Measurements from ENCODE around the gene CDK5RAP1. TPM values are rescaled to one million over a fixed set of nuclear protein-coding genes. Genes with fewer than 3 reads are reported as not detected.

CDK5RAP1 gene
- total and polyA plus RNA-seq, 2 of the 4 experiments (the other 2 are of a cell fraction), result 23.9 to 28.1 TPM

- Histone ChIP-seq H3K9me3 (ENCODE audit: control insufficient read depth, insufficient read depth, low read length) (no peaks in the 10 kb centered on the region), H3K4ac (ENCODE audit: low read depth, low read length) (no peak overlapping the region), H2AFZ (replicated peaks; ENCODE audit: low read length, poor library complexity) (no peak overlapping the region), H3K27me3 (ENCODE audit: control insufficient read depth, insufficient read depth, low read length) (peaks cover 36% of the 10 kb centered on the region), H2BK5ac (ENCODE audit: low read depth, low read length, poor library complexity, severe bottlenecking) (no peak overlapping the region), H3K9me1 (ENCODE audit: insufficient read depth, low read length) (no peaks in the 10 kb centered on the region), H3K4me1 (ENCODE audit: control insufficient read depth, insufficient read depth, low read length) (no peaks in the 10 kb centered on the region), H2BK20ac (ENCODE audit: low read depth, low read length) (no peak overlapping the region), H4K20me1 (ENCODE audit: insufficient read depth, low read length) (no peaks in the 10 kb centered on the region), H3K79me1 (ENCODE audit: low read depth in 1 of 2, low read length in 2 of 2) (no peaks in the 10 kb centered on the region), H3K36me3 (ENCODE audit: control insufficient read depth, insufficient read depth, low read length) (no peaks in the 10 kb centered on the region), H4K8ac (ENCODE audit: low read depth in 2 of 2, low read length in 2 of 2) (no peak overlapping the region), H3K18ac (ENCODE audit: low read depth, low read length) (no peak overlapping the region), H3K56ac (ENCODE audit: extremely low read depth, insufficient read depth, low read length) (no peak overlapping the region), H3K23ac (ENCODE audit: low read depth, low read length) (no peak overlapping the region), H2AK5ac (ENCODE audit: low read depth, low read length) (no peak overlapping the region), H3K14ac (replicated peaks; ENCODE audit: low read depth, low read length) (no peak overlapping the region), H3K9ac (ENCODE audit: low read depth, low read length) (no peak overlapping the region), H2BK120ac (ENCODE audit: low read depth, low read length) (no peak overlapping the region), H3K4me2 (ENCODE audit: low read depth, low read length) (no peak overlapping the region), H3K27ac (ENCODE audit: insufficient read depth, low read length) (no peak overlapping the region), H3K4me3 (ENCODE audit: insufficient read depth, low read depth, low read length) (no peak overlapping the region), H2BK15ac (ENCODE audit: low read depth, low read length) (no peak overlapping the region), H2AK9ac (replicated peaks; ENCODE audit: low read depth, low read length, poor library complexity) (no peak overlapping the region), H4K5ac (ENCODE audit: low read depth, low read length) (no peak overlapping the region), H4K91ac (ENCODE audit: insufficient read depth, low read depth, low read length) (no peak overlapping the region)
- intact Hi-C loops (cut with micrococcal nuclease) (no loop called here), dilution Hi-C loops (cut with HindIII; ENCODE audit: low sequenced_read_pairs, unreplicated experiment) (no loop called here), in situ Hi-C loops (cut with MboI; ENCODE audit: low sequenced_read_pairs) (no loop called here)
- ATAC-seq (ENCODE audit: low read depth) (no peak), DNase-seq (no peak)
- no TSS peak for BruUV-seq (replicated peaks)
- CTCF ChIA-PET, result no interaction called here
- 67% methylated on average over 1 of the region's 5 CpGs; no CpG with 5 or more reads in 1 of the 2 experiments for WGBS, 2 experiments (ENCODE audit: extremely low coverage in 2 of 2, insufficient read length in 1 of 2)
- TF ChIP-seq MAFK (IDR thresholded peaks at IDR 0.05; ENCODE audit: low read depth, low read length) (no peak), BHLHE40 (IDR thresholded peaks at IDR 0.05; ENCODE audit: low read depth, low read length) (no peak), USF2 (IDR thresholded peaks at IDR 0.05; ENCODE audit: low read depth, low read length) (no peak), MAZ (IDR thresholded peaks at IDR 0.05; ENCODE audit: borderline replicate concordance, low read depth, low read length) (no peak)
- POLR2A ChIA-PET (ENCODE audit: unreplicated experiment), result no interaction called here
Observed at GRCh38 chr20:33316343-33316742, 85.0 kb downstream of the CDK5RAP1 start.

All from IMR-90 (cell line).